ENCODE data around the gene PKD2.

PKD2 gene

DNA sequence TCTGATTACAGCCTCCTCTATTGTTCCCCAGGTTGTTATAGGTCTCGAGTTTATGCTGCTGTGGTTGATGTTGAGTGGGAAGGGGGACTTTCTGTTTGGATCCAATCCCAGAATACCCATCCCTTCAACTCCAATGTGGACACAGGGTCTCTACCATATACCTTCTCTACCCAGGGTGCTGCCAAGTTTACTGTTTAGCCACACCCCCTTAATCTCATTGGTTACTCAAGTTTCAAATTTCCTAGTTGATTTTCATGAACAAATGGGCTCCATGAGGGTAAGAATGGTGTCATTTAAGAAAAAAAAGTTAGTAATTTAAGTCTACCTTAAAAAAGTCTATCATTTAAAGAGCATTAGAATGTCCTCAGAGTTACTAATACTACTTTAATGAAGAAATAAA, 35.6 kb upstream of the PKD2 start:
- ATAC-seq = no peak
- TF ChIP-seq ZNF565 (CRISPR knock-in tag; conservative IDR thresholded peaks at IDR 0.05; ENCODE audit: low read depth) (no peak), ARNTL (CRISPR knock-in tag; IDR thresholded peaks at IDR 0.05; ENCODE audit: borderline replicate concordance, low read depth) (no peak), TSHZ2 (CRISPR knock-in tag; IDR thresholded peaks at IDR 0.05) (no peak), ISL1 (CRISPR knock-in tag; IDR thresholded peaks at IDR 0.05) (no peak), ZC3H10 (CRISPR knock-in tag; IDR thresholded peaks at IDR 0.05) (no peak), TOX (CRISPR knock-in tag; IDR thresholded peaks at IDR 0.05; ENCODE audit: borderline replicate concordance) (no peak), ZFP3 (CRISPR knock-in tag; IDR thresholded peaks at IDR 0.05) (no peak), PPARA (CRISPR knock-in tag; IDR thresholded peaks at IDR 0.05; ENCODE audit: borderline replicate concordance) (no peak), OSR1 (CRISPR knock-in tag; IDR thresholded peaks at IDR 0.05) (no peak), POU6F1 (CRISPR knock-in tag; IDR thresholded peaks at IDR 0.05; ENCODE audit: borderline replicate concordance, low read depth) (no peak)
- TF ChIP-seq, protein P1, sequence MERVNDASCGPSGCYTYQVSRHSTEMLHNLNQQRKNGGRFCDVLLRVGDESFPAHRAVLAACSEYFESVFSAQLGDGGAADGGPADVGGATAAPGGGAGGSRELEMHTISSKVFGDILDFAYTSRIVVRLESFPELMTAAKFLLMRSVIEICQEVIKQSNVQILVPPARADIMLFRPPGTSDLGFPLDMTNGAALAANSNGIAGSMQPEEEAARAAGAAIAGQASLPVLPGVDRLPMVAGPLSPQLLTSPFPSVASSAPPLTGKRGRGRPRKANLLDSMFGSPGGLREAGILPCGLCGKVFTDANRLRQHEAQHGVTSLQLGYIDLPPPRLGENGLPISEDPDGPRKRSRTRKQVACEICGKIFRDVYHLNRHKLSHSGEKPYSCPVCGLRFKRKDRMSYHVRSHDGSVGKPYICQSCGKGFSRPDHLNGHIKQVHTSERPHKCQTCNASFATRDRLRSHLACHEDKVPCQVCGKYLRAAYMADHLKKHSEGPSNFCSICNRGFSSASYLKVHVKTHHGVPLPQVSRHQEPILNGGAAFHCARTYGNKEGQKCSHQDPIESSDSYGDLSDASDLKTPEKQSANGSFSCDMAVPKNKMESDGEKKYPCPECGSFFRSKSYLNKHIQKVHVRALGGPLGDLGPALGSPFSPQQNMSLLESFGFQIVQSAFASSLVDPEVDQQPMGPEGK (CRISPR knock-in tag; IDR thresholded peaks at IDR 0.05; ENCODE audit: borderline replicate concordance) = no peak

GRCh38 chr4:87973283-87974169, 33.9 kb upstream of the PKD2 start:
- TF ChIP-seq SNAI2 (CRISPR knock-in tag; IDR thresholded peaks at IDR 0.05) (no peak), TSHZ2 (CRISPR knock-in tag; IDR thresholded peaks at IDR 0.05) (no peak), ISL1 (CRISPR knock-in tag; IDR thresholded peaks at IDR 0.05) (no peak), ZFP3 (CRISPR knock-in tag; IDR thresholded peaks at IDR 0.05) (no peak), ZNF565 (CRISPR knock-in tag; conservative IDR thresholded peaks at IDR 0.05; ENCODE audit: low read depth) (no peak)
- peak; percentile 93 for ATAC-seq

DNA sequence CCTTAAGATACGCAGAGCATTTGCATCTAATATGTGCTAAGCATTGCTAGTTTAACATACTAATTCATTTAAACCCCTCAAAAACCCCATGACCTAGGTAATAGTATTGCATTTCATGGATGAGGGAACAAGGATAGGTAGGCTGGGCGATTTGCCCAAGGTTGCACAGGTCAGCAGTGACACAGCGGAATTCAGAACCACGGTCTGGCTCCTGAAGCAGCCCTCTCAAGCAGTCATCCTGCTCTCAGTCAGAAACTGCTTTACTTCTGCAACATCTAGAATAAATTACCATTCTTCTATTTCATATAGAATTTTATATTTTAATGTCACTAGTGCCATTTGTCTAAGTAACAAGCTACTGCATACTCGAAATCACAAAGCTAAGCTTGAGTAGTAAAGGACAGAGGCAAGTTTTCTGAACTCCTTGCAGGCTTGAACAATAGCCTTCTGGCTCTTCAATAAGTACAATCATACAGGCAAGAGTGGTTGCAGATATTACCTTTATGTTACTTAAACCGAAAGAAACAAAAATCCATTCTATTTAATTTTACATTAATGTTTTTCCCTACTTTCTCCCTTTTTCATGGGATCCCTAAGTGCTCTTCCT, 32.5 kb upstream of the PKD2 start:
- no peak for TF ChIP-seq ESRRG (CRISPR knock-in tag; IDR thresholded peaks at IDR 0.05)
- no peak for TF ChIP-seq TCF4 (CRISPR knock-in tag; IDR thresholded peaks at IDR 0.05; ENCODE audit: borderline replicate concordance)
- TF ChIP-seq ZFP30 (CRISPR knock-in tag; IDR thresholded peaks at IDR 0.05) = no peak
- TF ChIP-seq ARNTL (CRISPR knock-in tag; IDR thresholded peaks at IDR 0.05; ENCODE audit: borderline replicate concordance, low read depth) = no peak
- no peak for TF ChIP-seq RARB (CRISPR knock-in tag; IDR thresholded peaks at IDR 0.05)
- TF ChIP-seq ZC3H10 (CRISPR knock-in tag; IDR thresholded peaks at IDR 0.05) = no peak
- no peak for TF ChIP-seq POU6F1 (CRISPR knock-in tag; IDR thresholded peaks at IDR 0.05; ENCODE audit: borderline replicate concordance, low read depth)
- no peak for TF ChIP-seq TSHZ2 (CRISPR knock-in tag; IDR thresholded peaks at IDR 0.05)
- no peak for TF ChIP-seq ZNF565 (CRISPR knock-in tag; conservative IDR thresholded peaks at IDR 0.05; ENCODE audit: low read depth)
- TF ChIP-seq TOX (CRISPR knock-in tag; IDR thresholded peaks at IDR 0.05; ENCODE audit: borderline replicate concordance) = no peak
- no peak for TF ChIP-seq GLIS3 (CRISPR knock-in tag; IDR thresholded peaks at IDR 0.05)
- TF ChIP-seq ZNF8 (CRISPR knock-in tag; IDR thresholded peaks at IDR 0.05) = no peak
- TF ChIP-seq, protein P2, sequence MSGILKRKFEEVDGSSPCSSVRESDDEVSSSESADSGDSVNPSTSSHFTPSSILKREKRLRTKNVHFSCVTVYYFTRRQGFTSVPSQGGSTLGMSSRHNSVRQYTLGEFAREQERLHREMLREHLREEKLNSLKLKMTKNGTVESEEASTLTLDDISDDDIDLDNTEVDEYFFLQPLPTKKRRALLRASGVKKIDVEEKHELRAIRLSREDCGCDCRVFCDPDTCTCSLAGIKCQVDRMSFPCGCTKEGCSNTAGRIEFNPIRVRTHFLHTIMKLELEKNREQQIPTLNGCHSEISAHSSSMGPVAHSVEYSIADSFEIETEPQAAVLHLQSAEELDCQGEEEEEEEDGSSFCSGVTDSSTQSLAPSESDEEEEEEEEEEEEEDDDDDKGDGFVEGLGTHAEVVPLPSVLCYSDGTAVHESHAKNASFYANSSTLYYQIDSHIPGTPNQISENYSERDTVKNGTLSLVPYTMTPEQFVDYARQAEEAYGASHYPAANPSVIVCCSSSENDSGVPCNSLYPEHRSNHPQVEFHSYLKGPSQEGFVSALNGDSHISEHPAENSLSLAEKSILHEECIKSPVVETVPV (CRISPR knock-in tag; IDR thresholded peaks at IDR 0.05) = no peak
- no peak for ATAC-seq
